Keratinocyte (primary cell): Measurements from ENCODE around the gene RDH16. TPM values are rescaled to one million over a fixed set of nuclear protein-coding genes. Genes with fewer than 3 reads are reported as not detected.

ENCODE experiments used
- DNase-seq: peaks from one replicate; pipeline ENCODE4 v3.0.0-alpha.2; 2011; ENCODE audit warnings: low read depth, missing footprints, low spot score
- FAIRE-seq: peaks from 2 replicates; lab custom pipeline; 2011; peaks lifted over from hg19 to GRCh38; lab: Jason Lieb, UNC
- H2AFZ ChIP-seq: 2 replicates; pipeline ENCODE4 v1.6.0; 2012; ENCODE audit warnings: low read length, control low read depth, inconsistent platforms; ENCODE audit not compliant: control insufficient read depth
- H3K27ac ChIP-seq: 2 replicates; pipeline ENCODE4 v1.5.1; 2011; ENCODE audit warnings: low read length; ENCODE audit not compliant: control insufficient read depth, insufficient read depth
- H3K27me3 ChIP-seq: 3 replicates; pipeline ENCODE4 v1.6.0; 2011; ENCODE audit warnings: low read length; ENCODE audit not compliant: control insufficient read depth, insufficient read depth; ENCODE audit errors: extremely low read depth
- H3K36me3 ChIP-seq, 2 experiments: 2 replicates in 1 of 2; 3 replicates in 1 of 2; pipeline ENCODE4 v1.5.1; 2011; ENCODE audit warnings: low read length in 2 of 2, mild to moderate bottlenecking in 1 of 2; ENCODE audit not compliant: control insufficient read depth in 2 of 2, insufficient read depth in 2 of 2; ENCODE audit errors: extremely low read depth in 1 of 2
- H3K4me1 ChIP-seq: 3 replicates; pipeline ENCODE4 v1.5.1; 2011; ENCODE audit warnings: low read length; ENCODE audit not compliant: control insufficient read depth, insufficient read depth; ENCODE audit errors: extremely low read depth
- H3K4me2 ChIP-seq: 3 replicates; pipeline ENCODE4 v1.6.0; 2011; ENCODE audit warnings: low read depth, low read length; ENCODE audit not compliant: control insufficient read depth, insufficient read depth; ENCODE audit errors: extremely low read depth
- H3K4me3 ChIP-seq, 3 experiments: fragments of 200-600 bp in 1 of 3; sonication (generic) in 1 of 3; 2 replicates in 2 of 3; 3 replicates in 1 of 3; pipeline ENCODE4 v1.5.1; 2011 to 2016; ENCODE audit warnings: low read length in 3 of 3, mild to moderate bottlenecking in 3 of 3, control low read depth in 2 of 3, inconsistent platforms in 1 of 3, low read depth in 1 of 3, mixed read lengths in 1 of 3, mixed run types in 1 of 3, moderate library complexity in 1 of 3; ENCODE audit not compliant: control insufficient read depth in 2 of 3, insufficient read depth in 2 of 3; ENCODE audit errors: extremely low read depth in 1 of 3
- H3K79me2 ChIP-seq: 2 replicates; pipeline ENCODE4 v1.6.0; 2012; ENCODE audit warnings: low read length; ENCODE audit not compliant: control insufficient read depth, insufficient read depth
- H3K9ac ChIP-seq: 3 replicates; pipeline ENCODE4 v1.6.0; 2011; ENCODE audit warnings: low read length; ENCODE audit not compliant: control insufficient read depth, insufficient read depth; ENCODE audit errors: extremely low read depth
- H3K9me1 ChIP-seq: 3 replicates; pipeline ENCODE4 v1.6.0; 2011; ENCODE audit warnings: low read length; ENCODE audit not compliant: control insufficient read depth, insufficient read depth; ENCODE audit errors: extremely low read depth
- H3K9me3 ChIP-seq: 2 replicates; pipeline ENCODE4 v1.5.1; 2012; ENCODE audit warnings: low read depth, low read length; ENCODE audit not compliant: control insufficient read depth
- H4K20me1 ChIP-seq: 3 replicates; pipeline ENCODE4 v1.6.0; 2011; ENCODE audit warnings: low read length; ENCODE audit not compliant: control insufficient read depth, insufficient read depth; ENCODE audit errors: extremely low read depth
- EZH2 ChIP-seq: IDR thresholded peaks from one replicate; pipeline ENCODE4 v1.6.1; 2012; ENCODE audit warnings: inconsistent platforms, mild to moderate bottlenecking, low read length, moderate library complexity
- dilution Hi-C: fragments of 300-500 bp; cut with MboI; formaldehyde crosslinking; loops from one replicate; pipeline ENCODE4 v1.7.0; 2020; ENCODE audit warnings: low sequenced_read_pairs; ENCODE audit not compliant: extremely low pct_ligation_motif_present
- polyA plus RNA-seq, 5 experiments: library from polyadenylated mRNA; depleted of rRNA in 3 of 5; stranded (reverse) in 3 of 5; stranded (forward) in 1 of 5; unstranded in 1 of 5; fragments of >200 nt; gene quantifications; 1 replicate in 1 of 5; 2 replicates in 3 of 5; 3 replicates in 1 of 5; pipeline versions ENCODE4 v1.2.1 to v1.2.3, GENCODE V29; 2011 to 2012; ENCODE audit warnings: missing spikeins in 2 of 5, low read depth in 1 of 5, low replicate concordance in 1 of 5
- TF ChIP-seq, protein P1 (sequence below), 3 experiments: IDR thresholded peaks in 1 of 3; conservative IDR thresholded peaks in 1 of 3; optimal IDR thresholded peaks in 1 of 3; 2 replicates in 2 of 3; 3 replicates in 1 of 3; pipeline versions ENCODE3 to v1.5.1; 2011; ENCODE audit warnings: low read length in 3 of 3, mild to moderate bottlenecking in 3 of 3, moderate library complexity in 2 of 3, control low read depth in 1 of 3, inconsistent platforms in 1 of 3; ENCODE audit not compliant: insufficient read depth in 2 of 3; ENCODE audit errors: extremely low read depth in 1 of 3

Gene RDH16
- polyA plus RNA-seq, 1 donor (not counting 4 experiments of a cell fraction or from before 2014, with no cell fraction given): 0.21 TPM

DNA sequence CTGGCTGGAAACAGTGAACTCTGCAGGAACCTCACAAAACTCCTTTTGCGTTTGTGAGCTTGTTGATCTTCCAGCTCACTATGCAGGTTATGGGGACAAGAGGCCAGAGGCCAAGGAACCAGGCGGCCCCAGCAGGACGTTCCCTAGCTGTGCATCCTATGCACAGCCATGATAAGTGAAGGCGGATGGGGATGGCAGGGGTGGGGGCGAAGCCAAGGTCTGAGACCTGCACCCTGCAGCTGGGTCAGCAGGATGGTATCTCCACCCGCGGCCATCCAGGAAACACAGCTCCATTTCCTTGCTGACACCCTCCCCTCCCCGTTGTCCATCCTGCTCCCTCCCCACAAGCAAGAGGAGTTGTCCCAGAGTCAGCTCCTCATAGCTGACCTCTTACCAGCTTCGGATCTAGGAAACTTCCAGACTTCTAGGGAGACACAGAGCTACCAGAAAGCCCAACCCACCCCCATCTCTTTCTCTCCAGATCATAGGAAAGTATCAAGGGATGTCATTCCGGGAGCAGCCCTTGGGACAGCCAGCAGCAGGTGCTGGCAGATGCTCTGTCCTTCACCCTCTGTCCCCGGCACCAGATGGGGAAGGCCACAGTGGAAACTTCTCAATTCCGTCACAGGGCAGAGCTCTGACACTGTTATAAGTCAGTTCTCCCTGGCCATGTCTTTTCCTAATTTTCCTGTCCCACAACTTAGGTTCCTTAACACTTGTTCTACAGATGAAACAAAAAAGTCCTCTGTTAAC is 39.6 kb upstream of the RDH16 start:
- no peak for DNase-seq
- no peaks in the 10 kb centered on the region for H3K9me1 ChIP-seq

GRCh38 chr12:56995930-56996496 is 38.6 kb upstream of the RDH16 start:
- no peaks in the 10 kb centered on the region for H4K20me1 ChIP-seq
- peaks cover 2 to 4% of the 10 kb centered on the region in 2 experiments for H3K36me3 ChIP-seq
- H3K9me3 ChIP-seq: no peaks in the 10 kb centered on the region
- FAIRE-seq (no peak), DNase-seq (no peak)
- H2AFZ ChIP-seq: no peak overlapping the region
- peaks cover 3% of the 10 kb centered on the region for H3K79me2 ChIP-seq
- TF ChIP-seq, protein P1, sequence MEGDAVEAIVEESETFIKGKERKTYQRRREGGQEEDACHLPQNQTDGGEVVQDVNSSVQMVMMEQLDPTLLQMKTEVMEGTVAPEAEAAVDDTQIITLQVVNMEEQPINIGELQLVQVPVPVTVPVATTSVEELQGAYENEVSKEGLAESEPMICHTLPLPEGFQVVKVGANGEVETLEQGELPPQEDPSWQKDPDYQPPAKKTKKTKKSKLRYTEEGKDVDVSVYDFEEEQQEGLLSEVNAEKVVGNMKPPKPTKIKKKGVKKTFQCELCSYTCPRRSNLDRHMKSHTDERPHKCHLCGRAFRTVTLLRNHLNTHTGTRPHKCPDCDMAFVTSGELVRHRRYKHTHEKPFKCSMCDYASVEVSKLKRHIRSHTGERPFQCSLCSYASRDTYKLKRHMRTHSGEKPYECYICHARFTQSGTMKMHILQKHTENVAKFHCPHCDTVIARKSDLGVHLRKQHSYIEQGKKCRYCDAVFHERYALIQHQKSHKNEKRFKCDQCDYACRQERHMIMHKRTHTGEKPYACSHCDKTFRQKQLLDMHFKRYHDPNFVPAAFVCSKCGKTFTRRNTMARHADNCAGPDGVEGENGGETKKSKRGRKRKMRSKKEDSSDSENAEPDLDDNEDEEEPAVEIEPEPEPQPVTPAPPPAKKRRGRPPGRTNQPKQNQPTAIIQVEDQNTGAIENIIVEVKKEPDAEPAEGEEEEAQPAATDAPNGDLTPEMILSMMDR (optimal IDR thresholded peaks at IDR 0.05 in 1 of 3, IDR thresholded peaks at IDR 0.05 in 1 of 3, conservative IDR thresholded peaks at IDR 0.05 in 1 of 3; ENCODE audit: extremely low read depth in 1 of 3, insufficient read depth in 2 of 3, low read length in 3 of 3): no peak
- TF ChIP-seq EZH2: no peak
- no peak overlapping the region for H3K4me3 ChIP-seq
- no peak overlapping the region for H3K27ac ChIP-seq
- H3K27me3 ChIP-seq: no peaks in the 10 kb centered on the region
- peaks cover 3% of the 10 kb centered on the region for H3K9me1 ChIP-seq
- dilution Hi-C loops: no loop called here
- peaks cover 4% of the 10 kb centered on the region for H3K4me1 ChIP-seq
- no peak overlapping the region for H3K4me2 ChIP-seq
- H3K9ac ChIP-seq: no peak overlapping the region

More for the DNA sequence above, 39.6 kb upstream of the RDH16 start:
- Histone ChIP-seq H3K4me3 (no peak overlapping the region), H4K20me1 (no peaks in the 10 kb centered on the region), H3K4me1 (no peaks in the 10 kb centered on the region), H3K79me2 (peaks cover 5% of the 10 kb centered on the region), H3K9ac (no peak overlapping the region), H3K36me3 (peaks cover 3 to 4% of the 10 kb centered on the region in 2 experiments), H3K9me3 (no peaks in the 10 kb centered on the region), H3K27me3 (no peaks in the 10 kb centered on the region), H3K27ac (no peak overlapping the region), H3K4me2 (no peak overlapping the region), H2AFZ (no peak overlapping the region)
- TF ChIP-seq, protein P1 (optimal IDR thresholded peaks at IDR 0.05 in 1 of 3, IDR thresholded peaks at IDR 0.05 in 1 of 3, conservative IDR thresholded peaks at IDR 0.05 in 1 of 3; ENCODE audit: extremely low read depth in 1 of 3, insufficient read depth in 2 of 3, low read length in 3 of 3): no peak
- TF ChIP-seq EZH2: no peak
- dilution Hi-C loops: no loop called here
- FAIRE-seq: no peak
